Measurements from ENCODE around the gene SLC25A39. TPM values are rescaled to one million over a fixed set of nuclear protein-coding genes. Genes with fewer than 3 reads are reported as not detected.

The SLC25A39 gene
- total RNA-seq, 1 experiment from 2014 or later, result 65.6 TPM

DNA sequence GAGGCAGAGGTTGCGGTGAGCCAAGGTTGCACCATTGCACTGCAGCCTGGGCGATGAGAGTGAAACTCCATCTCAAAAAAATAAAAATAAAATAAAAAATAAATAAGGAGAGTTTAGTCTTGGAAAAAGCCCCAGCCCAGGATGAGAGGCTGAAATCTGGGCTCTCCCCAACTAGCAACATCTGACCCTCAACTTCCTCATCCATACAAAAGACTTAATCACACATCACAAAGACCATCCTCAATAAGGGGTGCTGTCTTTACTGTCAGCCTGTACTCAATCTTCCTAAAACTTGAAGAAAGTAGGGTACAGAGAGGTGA is 45.3 kb downstream of the SLC25A39 start:
- no peak for DNase-seq (ENCODE audit: low read depth)

DNA sequence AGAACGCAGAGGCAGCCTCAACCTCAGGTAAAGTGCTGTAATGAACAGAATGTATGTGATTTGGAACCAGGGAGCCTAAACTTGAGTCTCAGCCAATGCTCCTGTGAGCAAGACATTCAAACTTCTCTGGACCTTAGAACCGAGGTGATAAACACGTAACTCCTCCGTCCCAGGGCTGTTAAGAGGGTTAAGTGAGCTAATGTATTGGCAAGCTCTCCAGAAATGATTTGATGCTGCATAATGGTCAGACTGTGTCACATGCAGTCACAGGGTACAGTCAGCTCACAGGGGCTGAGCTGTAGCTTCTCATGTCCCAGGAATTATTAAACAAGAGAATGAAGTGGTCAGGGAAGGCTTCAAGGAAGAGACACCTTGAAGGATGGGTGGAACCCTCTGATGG is 46.6 kb downstream of the SLC25A39 start:
- DNase-seq (ENCODE audit: low read depth), result no peak

DNA sequence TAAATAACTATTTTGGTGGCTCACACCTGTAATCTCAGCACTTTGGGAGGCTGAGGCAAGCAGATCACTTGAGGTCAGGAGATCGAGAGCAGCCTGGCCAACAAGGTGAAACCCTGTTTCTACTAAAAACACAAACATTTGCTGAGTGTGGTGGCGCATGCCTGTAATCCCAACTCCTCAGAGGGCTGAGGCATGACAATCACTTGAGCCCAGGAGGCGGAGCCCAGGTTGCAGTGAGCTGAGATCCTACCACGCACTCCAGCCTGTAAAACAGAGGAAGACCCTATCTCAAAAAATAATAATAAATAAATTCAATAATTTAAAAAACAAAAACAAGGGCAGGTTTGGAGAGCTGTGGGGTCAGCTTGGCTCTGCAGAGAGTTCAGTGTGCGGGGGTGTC is 51.0 kb downstream of the SLC25A39 start:
- no peak for DNase-seq (ENCODE audit: low read depth)

DNA sequence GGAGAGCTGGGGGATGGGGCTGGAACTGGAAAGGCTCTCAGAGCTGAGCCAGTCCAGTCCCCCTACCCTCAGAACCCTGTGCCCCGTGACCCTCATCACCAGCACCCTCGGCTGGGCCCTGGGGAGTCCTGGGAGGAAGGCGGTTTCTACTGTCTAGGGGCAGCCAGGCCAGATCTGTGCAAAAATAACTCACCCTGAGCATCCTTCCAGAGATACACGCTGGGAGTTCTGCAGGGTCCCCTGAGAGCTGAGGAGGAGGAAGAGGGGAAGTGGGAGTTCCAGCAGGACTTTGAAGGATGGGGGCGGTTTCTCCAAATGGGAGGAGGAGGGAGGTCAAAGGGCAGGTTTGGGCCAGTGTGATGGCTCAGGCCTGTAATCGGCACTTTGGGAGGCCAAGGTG is 51.7 kb downstream of the SLC25A39 start:
- no peak for DNase-seq (ENCODE audit: low read depth)

DNA sequence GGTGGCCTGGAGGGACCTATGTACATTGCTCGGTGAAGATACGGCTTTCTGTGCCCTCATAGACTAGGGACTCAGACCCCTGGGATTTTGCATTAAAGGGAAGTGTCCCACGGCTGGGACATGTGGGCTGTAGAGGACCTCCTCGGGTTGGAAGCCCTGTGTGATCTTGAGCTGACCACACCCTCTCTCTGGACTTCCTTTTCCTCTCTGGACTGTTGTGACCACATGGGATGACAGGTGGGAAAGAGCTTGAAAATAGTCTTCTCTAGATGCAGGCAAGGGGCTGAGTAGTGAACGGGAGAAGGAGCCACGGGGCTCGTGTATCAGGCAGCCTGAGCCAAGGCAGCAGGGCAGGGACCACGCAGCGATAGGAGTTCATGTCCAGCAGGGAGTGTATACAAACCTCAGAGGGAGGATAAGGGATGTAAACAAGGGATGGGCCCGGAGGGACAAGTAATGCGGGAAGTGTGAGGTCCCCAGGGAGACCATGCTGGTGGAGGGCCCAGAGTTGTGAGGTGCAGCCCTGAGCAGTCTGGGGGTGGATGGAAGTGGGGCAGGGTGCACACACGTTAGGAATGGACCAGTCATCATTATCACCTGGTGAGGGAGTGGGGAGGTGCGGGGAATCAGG is 52.2 kb downstream of the SLC25A39 start:
- DNase-seq (ENCODE audit: low read depth), result no peak

Other genes with a start within 250 kb of the SLC25A39 start
- gene HDAC5, start 201.2 kb downstream of the SLC25A39 start, total RNA-seq (2014; rRNA removed; shearing (Covaris generic)), result 24.0 and 33.1 TPM in 2 replicates
- 4.3 and 7.9 TPM in 2 replicates for gene HROB, start 182.9 kb downstream of the SLC25A39 start, total RNA-seq (2014; rRNA removed; shearing (Covaris generic))
- not detected in 2 replicates for gene ASB16, start 154.1 kb downstream of the SLC25A39 start, total RNA-seq (2014; rRNA removed; shearing (Covaris generic))
- gene TMUB2, start 137.9 kb downstream of the SLC25A39 start, total RNA-seq (2014; rRNA removed; shearing (Covaris generic)), result 7.0 and 9.2 TPM in 2 replicates
- 23.6 and 41.2 TPM in 2 replicates for gene ATXN7L3, start 124.9 kb downstream of the SLC25A39 start, total RNA-seq (2014; rRNA removed; shearing (Covaris generic))
- 57.9 and 74.4 TPM in 2 replicates for gene UBTF, start 105.1 kb downstream of the SLC25A39 start, total RNA-seq (2014; rRNA removed; shearing (Covaris generic))
- not detected in 2 replicates for gene SLC4A1, start 56.7 kb downstream of the SLC25A39 start, total RNA-seq (2014; rRNA removed; shearing (Covaris generic))
- 0.69 TPM in 1 of 2 replicates, not detected in the other for gene RUNDC3A, start 16.2 kb downstream of the SLC25A39 start, total RNA-seq (2014; rRNA removed; shearing (Covaris generic))
- gene GRN, start 20.5 kb upstream of the SLC25A39 start, total RNA-seq (2014; rRNA removed; shearing (Covaris generic)), result 63.0 and 84.5 TPM in 2 replicates
- 3.0 and 3.4 TPM in 2 replicates for gene FAM171A2, start 39.0 kb upstream of the SLC25A39 start, total RNA-seq (2014; rRNA removed; shearing (Covaris generic))
- gene ITGA2B, start 64.8 kb upstream of the SLC25A39 start, total RNA-seq (2014; rRNA removed; shearing (Covaris generic)), result 0.46 TPM in 1 of 2 replicates, not detected in the other
- gene GPATCH8, start 178.6 kb upstream of the SLC25A39 start, total RNA-seq (2014; rRNA removed; shearing (Covaris generic)), result 6.3 and 7.7 TPM in 2 replicates
- 4.6 and 5.5 TPM in 2 replicates for gene FZD2, start 232.7 kb upstream of the SLC25A39 start, total RNA-seq (2014; rRNA removed; shearing (Covaris generic))

Data from Daoy (cell line).